Measurements from ENCODE around the gene C8G. TPM values are rescaled to one million over a fixed set of nuclear protein-coding genes. Genes with fewer than 3 reads are reported as not detected.

C8G gene
- total RNA-seq, 1 experiment from 2014 or later: 2.1 TPM

DNA sequence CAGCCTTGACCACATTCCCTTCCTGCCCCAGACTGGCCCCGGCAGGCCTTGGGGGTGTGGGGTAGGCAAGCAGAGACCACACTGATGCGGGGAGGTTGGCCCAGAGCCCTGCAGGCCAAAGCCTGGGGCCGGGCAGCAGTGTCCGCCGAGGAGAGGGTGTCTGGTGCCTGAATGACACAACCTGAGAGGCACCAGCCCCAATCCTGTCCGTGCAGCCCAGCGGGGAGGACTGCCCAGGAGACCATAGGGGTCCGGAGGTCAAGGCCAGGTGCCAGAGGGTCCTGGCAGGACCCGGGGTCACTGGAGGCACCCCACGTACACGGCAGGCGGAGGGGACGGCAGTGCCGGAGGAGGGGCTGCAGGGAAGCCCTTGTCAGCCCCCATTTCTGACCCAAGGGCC is 26.7 kb downstream of the C8G start:
- Histone ChIP-seq H3K4me3 (replicated peaks in 1 of 2; ENCODE audit: low read depth in 1 of 2, low read length in 2 of 2) (no peak overlapping the region), H4K20me1 (ENCODE audit: insufficient read depth) (no peaks in the 10 kb centered on the region), H3K9me2 (ENCODE audit: insufficient read depth) (no peaks in the 10 kb centered on the region), H3K27ac (ENCODE audit: low read depth, low read length) (no peak overlapping the region), H3K4me1 (ENCODE audit: control insufficient read depth in 1 of 2, insufficient read depth in 2 of 2, low read length in 2 of 2) (peaks cover 2 to 18% of the 10 kb centered on the region in 2 experiments; a peak in 3 of 4 replicates), H2AFZ (ENCODE audit: low read depth, low read length, poor library complexity, severe bottlenecking) (no peak overlapping the region), H3K27me3 (ENCODE audit: insufficient read depth, low read length) (no peaks in the 10 kb centered on the region), H3K36me3 (ENCODE audit: control insufficient read depth in 1 of 2, insufficient read depth in 2 of 2, low read length in 2 of 2) (no peaks in the 10 kb centered on the region), H3K4me2 (ENCODE audit: low read length) (no peak overlapping the region), H3K9me3 (ENCODE audit: control insufficient read depth in 1 of 2, insufficient read depth in 1 of 2, low read depth in 1 of 2, low read length in 2 of 2) (no peaks in the 10 kb centered on the region), H3K9ac (ENCODE audit: low read length) (no peak overlapping the region), H3K79me2 (ENCODE audit: insufficient read depth, low read length) (no peaks in the 10 kb centered on the region)
- TF ChIP-seq ZNF274 (IDR thresholded peaks at IDR 0.05; ENCODE audit: low read depth, low read length) (no peak), JUND (IDR thresholded peaks at IDR 0.05) (no peak), CEBPB (IDR thresholded peaks at IDR 0.05; ENCODE audit: low read depth) (no peak), CBX3 (IDR thresholded peaks at IDR 0.05; ENCODE audit: low read depth) (no peak)
- TF ChIP-seq, protein P1, sequence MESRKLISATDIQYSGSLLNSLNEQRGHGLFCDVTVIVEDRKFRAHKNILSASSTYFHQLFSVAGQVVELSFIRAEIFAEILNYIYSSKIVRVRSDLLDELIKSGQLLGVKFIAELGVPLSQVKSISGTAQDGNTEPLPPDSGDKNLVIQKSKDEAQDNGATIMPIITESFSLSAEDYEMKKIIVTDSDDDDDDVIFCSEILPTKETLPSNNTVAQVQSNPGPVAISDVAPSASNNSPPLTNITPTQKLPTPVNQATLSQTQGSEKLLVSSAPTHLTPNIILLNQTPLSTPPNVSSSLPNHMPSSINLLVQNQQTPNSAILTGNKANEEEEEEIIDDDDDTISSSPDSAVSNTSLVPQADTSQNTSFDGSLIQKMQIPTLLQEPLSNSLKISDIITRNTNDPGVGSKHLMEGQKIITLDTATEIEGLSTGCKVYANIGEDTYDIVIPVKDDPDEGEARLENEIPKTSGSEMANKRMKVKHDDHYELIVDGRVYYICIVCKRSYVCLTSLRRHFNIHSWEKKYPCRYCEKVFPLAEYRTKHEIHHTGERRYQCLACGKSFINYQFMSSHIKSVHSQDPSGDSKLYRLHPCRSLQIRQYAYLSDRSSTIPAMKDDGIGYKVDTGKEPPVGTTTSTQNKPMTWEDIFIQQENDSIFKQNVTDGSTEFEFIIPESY (IDR thresholded peaks at IDR 0.05; ENCODE audit: extremely low read depth, insufficient replicate concordance, low read length): no peak
- TF ChIP-seq, protein P2, sequence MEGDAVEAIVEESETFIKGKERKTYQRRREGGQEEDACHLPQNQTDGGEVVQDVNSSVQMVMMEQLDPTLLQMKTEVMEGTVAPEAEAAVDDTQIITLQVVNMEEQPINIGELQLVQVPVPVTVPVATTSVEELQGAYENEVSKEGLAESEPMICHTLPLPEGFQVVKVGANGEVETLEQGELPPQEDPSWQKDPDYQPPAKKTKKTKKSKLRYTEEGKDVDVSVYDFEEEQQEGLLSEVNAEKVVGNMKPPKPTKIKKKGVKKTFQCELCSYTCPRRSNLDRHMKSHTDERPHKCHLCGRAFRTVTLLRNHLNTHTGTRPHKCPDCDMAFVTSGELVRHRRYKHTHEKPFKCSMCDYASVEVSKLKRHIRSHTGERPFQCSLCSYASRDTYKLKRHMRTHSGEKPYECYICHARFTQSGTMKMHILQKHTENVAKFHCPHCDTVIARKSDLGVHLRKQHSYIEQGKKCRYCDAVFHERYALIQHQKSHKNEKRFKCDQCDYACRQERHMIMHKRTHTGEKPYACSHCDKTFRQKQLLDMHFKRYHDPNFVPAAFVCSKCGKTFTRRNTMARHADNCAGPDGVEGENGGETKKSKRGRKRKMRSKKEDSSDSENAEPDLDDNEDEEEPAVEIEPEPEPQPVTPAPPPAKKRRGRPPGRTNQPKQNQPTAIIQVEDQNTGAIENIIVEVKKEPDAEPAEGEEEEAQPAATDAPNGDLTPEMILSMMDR (IDR thresholded peaks at IDR 0.05 in 2 of 3, conservative IDR thresholded peaks at IDR 0.05 in 1 of 3; ENCODE audit: borderline replicate concordance in 1 of 3, insufficient read depth in 1 of 3, low read depth in 2 of 3, low read length in 2 of 3): no peak
- TF ChIP-seq, protein P3, sequence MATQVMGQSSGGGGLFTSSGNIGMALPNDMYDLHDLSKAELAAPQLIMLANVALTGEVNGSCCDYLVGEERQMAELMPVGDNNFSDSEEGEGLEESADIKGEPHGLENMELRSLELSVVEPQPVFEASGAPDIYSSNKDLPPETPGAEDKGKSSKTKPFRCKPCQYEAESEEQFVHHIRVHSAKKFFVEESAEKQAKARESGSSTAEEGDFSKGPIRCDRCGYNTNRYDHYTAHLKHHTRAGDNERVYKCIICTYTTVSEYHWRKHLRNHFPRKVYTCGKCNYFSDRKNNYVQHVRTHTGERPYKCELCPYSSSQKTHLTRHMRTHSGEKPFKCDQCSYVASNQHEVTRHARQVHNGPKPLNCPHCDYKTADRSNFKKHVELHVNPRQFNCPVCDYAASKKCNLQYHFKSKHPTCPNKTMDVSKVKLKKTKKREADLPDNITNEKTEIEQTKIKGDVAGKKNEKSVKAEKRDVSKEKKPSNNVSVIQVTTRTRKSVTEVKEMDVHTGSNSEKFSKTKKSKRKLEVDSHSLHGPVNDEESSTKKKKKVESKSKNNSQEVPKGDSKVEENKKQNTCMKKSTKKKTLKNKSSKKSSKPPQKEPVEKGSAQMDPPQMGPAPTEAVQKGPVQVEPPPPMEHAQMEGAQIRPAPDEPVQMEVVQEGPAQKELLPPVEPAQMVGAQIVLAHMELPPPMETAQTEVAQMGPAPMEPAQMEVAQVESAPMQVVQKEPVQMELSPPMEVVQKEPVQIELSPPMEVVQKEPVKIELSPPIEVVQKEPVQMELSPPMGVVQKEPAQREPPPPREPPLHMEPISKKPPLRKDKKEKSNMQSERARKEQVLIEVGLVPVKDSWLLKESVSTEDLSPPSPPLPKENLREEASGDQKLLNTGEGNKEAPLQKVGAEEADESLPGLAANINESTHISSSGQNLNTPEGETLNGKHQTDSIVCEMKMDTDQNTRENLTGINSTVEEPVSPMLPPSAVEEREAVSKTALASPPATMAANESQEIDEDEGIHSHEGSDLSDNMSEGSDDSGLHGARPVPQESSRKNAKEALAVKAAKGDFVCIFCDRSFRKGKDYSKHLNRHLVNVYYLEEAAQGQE (IDR thresholded peaks at IDR 0.05; ENCODE audit: low read depth): no peak
- TF ChIP-seq, protein P4, sequence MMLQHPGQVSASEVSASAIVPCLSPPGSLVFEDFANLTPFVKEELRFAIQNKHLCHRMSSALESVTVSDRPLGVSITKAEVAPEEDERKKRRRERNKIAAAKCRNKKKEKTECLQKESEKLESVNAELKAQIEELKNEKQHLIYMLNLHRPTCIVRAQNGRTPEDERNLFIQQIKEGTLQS (IDR thresholded peaks at IDR 0.05): no peak
- intact Hi-C loops (cut with micrococcal nuclease): no loop called here
- ChIA-PET CTCF (no interaction called here), POLR2A (no interaction called here), RAD21 (ENCODE audit: low non-redundant PET in 1 of 2, low total read pairs in 2 of 2, uncharacterized antibody in 2 of 2, unreplicated experiment in 2 of 2) (no interaction called here)
- no peak for DNase-seq (ENCODE audit: low read depth, low spot score)
- no TSS peak for BruUV-seq (replicated peaks)
- ATAC-seq: no peak
